Skeletal muscle satellite cell (primary cell): ENCODE data around the gene APCDD1L.
"Not testable (repeated sequence)": the region's sequence is repeated elsewhere in the genome, so short reads cannot be mapped to it uniquely, and the experiment has no call there.

Experiments used
- H3K27me3 ChIP-seq: 2 replicates; pipeline ENCODE4 v1.7.0; 2013; ENCODE audit warnings: low read length; ENCODE audit not compliant: control insufficient read depth, insufficient read depth
- H3K36me3 ChIP-seq: 2 replicates; pipeline ENCODE4 v1.7.0; 2013; ENCODE audit warnings: mild to moderate bottlenecking, control low read depth, low read length; ENCODE audit not compliant: insufficient read depth
- H3K4me1 ChIP-seq: 2 replicates; pipeline ENCODE4 v1.7.0; 2013; ENCODE audit warnings: low read length; ENCODE audit not compliant: control insufficient read depth, insufficient read depth
- H3K4me2 ChIP-seq: 2 replicates; pipeline ENCODE4 v1.7.0; 2013; ENCODE audit warnings: mild to moderate bottlenecking, low read length
- H3K4me3 ChIP-seq: 2 replicates; pipeline ENCODE4 v1.7.0; 2013; ENCODE audit warnings: low read length
- H3K9ac ChIP-seq: 2 replicates; pipeline ENCODE4 v1.7.0; 2013; ENCODE audit warnings: mild to moderate bottlenecking, low read depth, low read length, moderate library complexity
- H3K9me3 ChIP-seq: replicated peaks from 2 replicates; pipeline ENCODE4 v1.7.0; 2013; ENCODE audit warnings: mild to moderate bottlenecking, control low read depth, low read length

APCDD1L gene

GRCh38 chr20:58510921-58511320 lies 4.3 kb downstream of the APCDD1L start:
- no peaks in the 10 kb centered on the region for H3K36me3 ChIP-seq
- no peak overlapping the region for H3K4me3 ChIP-seq
- H3K9me3 ChIP-seq = peaks cover 4% of the 10 kb centered on the region
- H3K4me1 ChIP-seq = peaks cover 44% of the 10 kb centered on the region
- peaks cover under 1% of the 10 kb centered on the region for H3K27me3 ChIP-seq
- H3K4me2 ChIP-seq = peak overlapping the region; percentile 88
- no peak overlapping the region for H3K9ac ChIP-seq

- Histone ChIP-seq H3K4me3 (no peak overlapping the region), H3K36me3 (no peaks in the 10 kb centered on the region), H3K27me3 (no peaks in the 10 kb centered on the region), H3K4me2 (no peak overlapping the region), H3K4me1 (peaks cover 31% of the 10 kb centered on the region), H3K9ac (no peak overlapping the region), H3K9me3 (peaks cover 7% of the 10 kb centered on the region)
Observed at GRCh38 chr20:58508762-58509395, 6.3 kb downstream of the APCDD1L start.

GRCh38 chr20:58506999-58507398 lies 8.2 kb downstream of the APCDD1L start:
- not testable (repeated sequence) for H3K9ac ChIP-seq, H3K36me3 ChIP-seq, H3K9me3 ChIP-seq, H3K27me3 ChIP-seq, H3K4me2 ChIP-seq, H3K4me3 ChIP-seq
- peaks cover 12% of the 10 kb centered on the region for H3K4me1 ChIP-seq

- H3K4me2 ChIP-seq = no peak overlapping the region
- H3K4me3 ChIP-seq = no peak overlapping the region
- H3K9me3 ChIP-seq = peaks cover 7% of the 10 kb centered on the region
- no peaks in the 10 kb centered on the region for H3K36me3 ChIP-seq
- H3K27me3 ChIP-seq = no peaks in the 10 kb centered on the region
- no peak overlapping the region for H3K9ac ChIP-seq
- no peaks in the 10 kb centered on the region for H3K4me1 ChIP-seq
Observed at GRCh38 chr20:58504566-58504965, 10.6 kb downstream of the APCDD1L start.

- Histone ChIP-seq H3K9ac (no peak overlapping the region), H3K4me1 (no peaks in the 10 kb centered on the region), H3K9me3 (peaks cover 7% of the 10 kb centered on the region), H3K36me3 (no peaks in the 10 kb centered on the region), H3K4me3 (no peak overlapping the region), H3K4me2 (no peak overlapping the region), H3K27me3 (no peaks in the 10 kb centered on the region)
Observed at GRCh38 chr20:58503668-58504067, 11.5 kb downstream of the APCDD1L start.

- H3K36me3 ChIP-seq = no peaks in the 10 kb centered on the region
- no peak overlapping the region for H3K4me3 ChIP-seq
- H3K9me3 ChIP-seq = peaks cover 1% of the 10 kb centered on the region
- no peak overlapping the region for H3K9ac ChIP-seq
- H3K4me2 ChIP-seq = no peak overlapping the region
- H3K4me1 ChIP-seq = no peaks in the 10 kb centered on the region
- H3K27me3 ChIP-seq = no peaks in the 10 kb centered on the region
Observed at GRCh38 chr20:58500256-58500655, 14.9 kb downstream of the APCDD1L start.

- H3K4me3 ChIP-seq = no peak overlapping the region
- no peak overlapping the region for H3K9ac ChIP-seq
- H3K27me3 ChIP-seq = no peaks in the 10 kb centered on the region
- no peaks in the 10 kb centered on the region for H3K36me3 ChIP-seq
- no peaks in the 10 kb centered on the region for H3K4me1 ChIP-seq
- no peak overlapping the region for H3K4me2 ChIP-seq
- no peaks in the 10 kb centered on the region for H3K9me3 ChIP-seq
Observed at GRCh38 chr20:58498470-58499068, 16.6 kb downstream of the APCDD1L start.

GRCh38 chr20:58497724-58498469 lies 17.3 kb downstream of the APCDD1L start:
- no peak overlapping the region for H3K4me3 ChIP-seq
- no peaks in the 10 kb centered on the region for H3K27me3 ChIP-seq
- H3K4me1 ChIP-seq = no peaks in the 10 kb centered on the region
- H3K9ac ChIP-seq = no peak overlapping the region
- no peaks in the 10 kb centered on the region for H3K36me3 ChIP-seq
- H3K4me2 ChIP-seq = no peak overlapping the region
- no peaks in the 10 kb centered on the region for H3K9me3 ChIP-seq

- Histone ChIP-seq H3K4me1 (no peaks in the 10 kb centered on the region), H3K9ac (no peak overlapping the region), H3K4me3 (no peak overlapping the region), H3K27me3 (no peaks in the 10 kb centered on the region), H3K4me2 (no peak overlapping the region), H3K9me3 (no peaks in the 10 kb centered on the region), H3K36me3 (no peaks in the 10 kb centered on the region)
Observed at GRCh38 chr20:58497076-58497641, 18.0 kb downstream of the APCDD1L start.

- Histone ChIP-seq H3K36me3 (no peaks in the 10 kb centered on the region), H3K9ac (no peak overlapping the region), H3K4me1 (no peaks in the 10 kb centered on the region), H3K9me3 (no peaks in the 10 kb centered on the region), H3K27me3 (no peaks in the 10 kb centered on the region), H3K4me3 (no peak overlapping the region), H3K4me2 (no peak overlapping the region)
Observed at GRCh38 chr20:58496429-58496769, 18.8 kb downstream of the APCDD1L start.

- Histone ChIP-seq H3K4me1 (no peaks in the 10 kb centered on the region), H3K36me3 (no peaks in the 10 kb centered on the region), H3K9ac (no peak overlapping the region), H3K27me3 (no peaks in the 10 kb centered on the region), H3K4me3 (no peak overlapping the region), H3K4me2 (no peak overlapping the region), H3K9me3 (no peaks in the 10 kb centered on the region)
Observed at GRCh38 chr20:58495623-58496428, 19.4 kb downstream of the APCDD1L start.
